Iris pigment epithelial cell (primary cell): ENCODE results near the gene GSTM2.
A peak's percentile ranks its signal among the peaks of the same experiment; 100 is the strongest.
"Not testable (repeated sequence)": the region's sequence is repeated elsewhere in the genome, so short reads cannot be mapped to it uniquely, and the experiment has no call there.

Experiments
- DNase-seq: peaks from one replicate; pipeline ENCODE4 v3.0.0-alpha.2; 2011; ENCODE audit warnings: low read depth

Gene GSTM2

GRCh38 chr1:109644670-109645069, 23.2 kb upstream of the GSTM2 start:
- peak; percentile 53 for DNase-seq

GRCh38 chr1:109649491-109649914, 18.4 kb upstream of the GSTM2 start:
- DNase-seq, result peak; percentile 52

DNA sequence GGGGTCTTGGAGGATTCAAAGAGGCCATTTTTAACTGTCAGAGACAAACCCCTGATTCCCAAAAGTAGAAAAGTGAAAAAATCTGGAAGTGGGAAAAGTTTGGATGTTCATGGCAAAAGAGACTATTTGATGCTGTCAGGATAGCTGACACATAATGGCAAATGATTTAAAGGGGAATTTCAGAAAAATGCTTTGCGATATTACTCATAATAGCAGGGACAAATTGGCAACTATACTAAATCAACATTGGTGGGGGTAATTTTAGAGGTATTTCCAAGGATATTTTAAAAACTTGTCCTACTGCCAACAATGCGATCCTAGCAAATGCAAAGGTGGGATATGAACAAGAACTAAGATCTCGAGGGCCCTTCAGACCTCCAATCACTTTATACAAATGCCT, 17.2 kb upstream of the GSTM2 start:
- peak; percentile 27 for DNase-seq

DNA sequence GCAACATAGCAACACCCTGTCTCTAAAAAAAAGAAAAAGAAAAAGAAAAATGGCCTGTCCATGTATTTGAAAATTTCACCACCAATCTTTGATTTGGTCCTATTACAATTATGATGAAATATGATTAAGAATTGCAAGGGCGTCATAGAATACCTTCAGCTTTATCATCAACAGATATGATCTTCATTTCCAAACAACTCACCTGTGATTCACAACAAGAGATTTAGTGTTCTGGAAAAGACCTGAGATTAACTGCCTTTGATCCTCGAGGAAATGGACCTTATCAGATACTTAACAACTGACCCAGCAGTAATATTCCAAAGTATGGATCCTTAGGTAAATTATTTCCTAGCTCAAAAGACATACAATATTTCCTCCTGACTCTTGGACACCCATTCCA, 15.5 kb upstream of the GSTM2 start:
- DNase-seq, result no peak

GRCh38 chr1:109653306-109653705, 14.6 kb upstream of the GSTM2 start:
- no peak for DNase-seq

GRCh38 chr1:109654519-109654918, 13.3 kb upstream of the GSTM2 start:
- no peak for DNase-seq

DNA sequence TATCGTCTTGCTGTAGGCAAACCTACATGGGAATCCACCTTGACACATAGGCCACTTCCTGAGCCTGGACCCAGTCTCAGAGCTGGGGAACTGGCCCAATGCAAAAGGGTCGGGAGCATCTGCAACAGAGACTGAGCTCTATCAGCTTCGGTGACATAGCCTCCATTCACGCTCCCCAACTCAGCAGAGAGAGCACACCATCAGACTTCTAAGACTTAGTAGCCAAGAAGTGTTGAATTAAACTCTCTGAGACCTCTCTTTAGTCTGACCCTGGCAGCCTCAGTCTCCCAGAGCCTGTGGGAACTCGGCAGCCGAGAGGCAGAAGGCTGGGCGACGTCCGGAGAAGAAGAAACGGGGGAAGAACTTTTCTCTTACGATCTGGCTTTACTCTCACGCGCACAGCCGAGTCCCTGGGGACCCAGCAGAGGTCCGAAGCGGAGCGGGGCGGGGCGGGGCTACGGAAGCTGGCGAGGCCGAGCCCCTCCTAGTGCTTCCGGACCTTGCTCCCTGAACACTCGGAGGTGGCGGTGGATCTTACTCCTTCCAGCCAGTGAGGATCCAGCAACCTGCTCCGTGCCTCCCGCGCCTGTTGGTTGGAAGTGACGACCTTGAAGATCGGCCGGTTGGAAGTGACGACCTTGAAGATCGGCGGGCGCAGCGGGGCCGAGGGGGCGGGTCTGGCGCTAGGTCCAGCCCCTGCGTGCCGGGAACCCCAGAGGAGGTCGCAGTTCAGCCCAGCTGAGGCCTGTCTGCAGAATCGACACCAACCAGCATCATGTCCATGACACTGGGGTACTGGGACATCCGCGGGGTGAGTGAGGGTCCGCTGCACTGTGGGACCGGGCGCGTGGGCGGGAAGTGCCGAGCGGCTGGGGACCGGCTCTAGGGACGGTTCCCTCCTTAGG, 12.0 kb upstream of the GSTM2 start, which contains the start of gene GSTM4:
GSTM4 (plus strand) TSS at position 485 of the 905 bp plus-strand sequence; CDS start at position 776, 291 bp downstream.
- DNase-seq, result peak; percentile 61

DNA sequence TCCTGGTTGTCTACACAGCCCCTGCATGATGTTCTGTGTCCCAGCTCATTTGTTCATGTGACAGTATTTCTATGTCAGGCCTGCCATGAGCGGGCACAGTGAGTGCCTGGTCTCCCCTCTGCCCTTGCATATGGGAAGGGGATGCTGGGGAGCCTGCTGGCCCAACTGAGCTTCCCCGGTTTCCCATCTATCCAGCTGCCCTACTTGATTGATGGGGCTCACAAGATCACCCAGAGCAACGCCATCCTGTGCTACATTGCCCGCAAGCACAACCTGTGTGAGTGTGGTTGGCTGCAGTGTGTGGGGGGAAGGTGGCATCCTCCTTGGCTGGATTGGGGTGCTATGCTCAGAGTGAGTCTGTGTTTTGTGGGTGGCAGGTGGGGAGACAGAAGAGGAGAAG, 10.5 kb upstream of the GSTM2 start:
- no peak for DNase-seq

- DNase-seq, result no peak
Observed at GRCh38 chr1:109657970-109658369, 9.9 kb upstream of the GSTM2 start.

DNA sequence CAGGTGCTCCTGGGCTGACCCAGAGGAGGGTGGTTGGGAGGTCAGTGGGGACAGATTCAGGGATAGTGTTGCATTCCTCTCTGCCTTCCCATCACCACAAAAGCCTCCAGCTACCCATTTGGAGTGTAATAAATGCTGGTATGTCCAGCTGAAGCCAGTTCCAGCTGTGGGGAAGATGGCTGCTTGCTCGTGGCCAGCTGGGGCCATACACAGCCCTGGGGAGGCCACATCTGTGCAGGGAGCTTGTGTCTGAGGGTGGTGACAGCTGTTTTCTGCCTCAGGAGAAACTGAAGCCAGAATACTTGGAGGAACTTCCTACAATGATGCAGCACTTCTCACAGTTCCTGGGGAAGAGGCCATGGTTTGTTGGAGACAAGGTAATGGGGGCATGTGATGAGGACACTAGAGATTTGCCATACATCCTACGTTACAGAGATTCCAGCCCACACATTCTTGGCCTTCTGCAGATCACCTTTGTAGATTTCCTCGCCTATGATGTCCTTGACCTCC, 9.3 kb upstream of the GSTM2 start:
- no peak for DNase-seq

GRCh38 chr1:109659145-109659544, 8.7 kb upstream of the GSTM2 start:
- DNase-seq, result no peak

DNA sequence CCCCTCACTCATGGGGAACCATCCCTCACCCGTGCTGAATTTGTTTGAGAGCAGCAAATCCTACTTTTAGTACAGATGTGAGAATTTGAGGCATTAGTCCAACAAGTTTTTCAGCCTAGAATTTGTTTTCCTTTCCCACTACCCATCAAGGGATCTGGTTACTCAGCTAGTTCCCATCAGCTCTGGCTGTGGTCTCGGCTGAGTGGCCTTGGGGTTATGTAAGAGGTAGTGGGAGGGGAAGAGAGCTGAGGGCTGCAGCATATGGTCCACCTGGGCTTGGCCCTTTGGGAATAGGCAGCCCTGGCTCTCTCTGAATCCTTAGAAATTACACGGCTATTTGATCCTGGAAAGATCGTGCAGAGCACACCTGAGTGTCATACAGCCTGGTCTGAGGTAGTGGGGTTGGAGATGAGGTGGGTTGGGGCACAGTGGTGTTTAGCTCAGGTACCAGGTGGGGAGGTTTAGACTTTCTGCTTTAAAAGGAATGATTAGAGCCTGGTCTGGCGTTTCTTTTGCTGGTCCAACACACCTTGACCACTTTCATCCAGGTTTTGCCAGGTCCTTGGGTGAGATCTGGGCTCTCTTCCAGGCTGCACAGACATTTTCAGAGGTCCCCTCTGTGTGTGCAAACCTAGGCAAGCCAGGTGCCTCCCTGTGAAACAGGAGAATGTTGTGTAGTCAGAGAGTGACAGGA, 7.7 kb upstream of the GSTM2 start:
- peak; percentile 48 for DNase-seq

DNA sequence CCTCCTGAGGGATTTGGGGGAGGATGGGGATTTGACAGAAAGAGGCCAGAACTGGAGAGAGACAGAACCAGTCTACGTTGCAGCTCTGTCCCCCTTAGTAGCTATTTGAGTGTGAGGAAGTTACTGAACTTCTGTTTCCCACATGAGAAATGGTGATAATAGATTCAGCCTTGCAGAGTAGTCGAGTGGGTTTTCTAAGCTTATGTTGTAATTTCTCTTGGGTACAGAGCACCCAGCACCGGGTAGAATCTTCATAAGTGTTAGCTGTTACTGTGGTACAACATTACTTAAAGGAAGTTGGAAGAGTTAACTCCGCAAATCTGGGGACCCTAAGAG, 7.2 kb upstream of the GSTM2 start:
- not testable (repeated sequence) for DNase-seq

GRCh38 chr1:109661391-109661790, 6.5 kb upstream of the GSTM2 start:
- no peak for DNase-seq

DNA sequence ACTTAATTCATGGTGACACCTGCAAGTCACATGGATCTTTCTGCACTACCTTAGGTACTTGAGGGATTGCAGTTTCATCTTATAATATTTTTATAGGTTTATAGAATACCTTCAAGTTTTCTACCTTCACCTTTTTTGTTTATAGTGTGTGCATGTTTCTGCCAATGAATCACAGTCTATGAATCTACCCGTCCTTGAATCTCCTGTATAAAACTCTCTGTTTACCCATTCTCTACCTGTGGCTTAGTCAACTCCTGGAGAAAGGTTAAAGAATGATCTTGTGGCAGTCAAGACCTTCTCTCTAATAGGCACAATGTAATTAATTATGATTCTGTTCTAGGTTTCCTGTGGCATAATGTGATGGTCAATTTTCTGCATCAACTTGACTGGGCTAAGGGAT, 3.2 kb upstream of the GSTM2 start:
- no peak for DNase-seq

DNA sequence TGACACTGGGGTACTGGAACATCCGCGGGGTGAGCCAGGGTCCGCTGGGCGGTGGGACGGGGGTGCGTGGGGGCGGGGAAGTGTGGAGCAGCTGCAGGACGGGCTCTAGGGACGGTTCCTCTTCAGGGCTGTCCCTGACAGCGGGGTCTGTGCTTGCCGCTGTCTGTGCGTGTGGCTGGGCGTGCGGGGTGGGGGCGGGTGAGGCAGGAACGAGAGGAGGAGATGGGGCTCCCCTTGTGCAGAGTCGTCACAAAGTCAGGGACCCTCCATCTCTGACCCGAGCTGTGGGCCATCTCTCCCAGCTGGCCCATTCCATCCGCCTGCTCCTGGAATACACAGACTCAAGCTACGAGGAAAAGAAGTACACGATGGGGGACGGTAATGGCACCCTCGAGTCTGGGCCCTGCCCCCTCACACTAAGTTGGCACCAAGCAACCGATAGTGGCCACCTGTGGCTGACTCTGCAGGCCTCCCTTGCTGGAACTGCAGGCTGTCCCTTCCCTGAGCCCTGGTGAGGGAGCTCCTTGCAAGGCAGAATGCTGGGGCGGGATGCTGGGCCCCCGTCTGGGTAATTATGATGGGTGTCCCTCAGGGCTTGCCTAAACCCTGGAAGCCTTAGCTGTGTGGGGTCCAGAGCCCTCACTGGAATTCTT, 392 bp downstream of the GSTM2 start:
- no peak for DNase-seq

DNA sequence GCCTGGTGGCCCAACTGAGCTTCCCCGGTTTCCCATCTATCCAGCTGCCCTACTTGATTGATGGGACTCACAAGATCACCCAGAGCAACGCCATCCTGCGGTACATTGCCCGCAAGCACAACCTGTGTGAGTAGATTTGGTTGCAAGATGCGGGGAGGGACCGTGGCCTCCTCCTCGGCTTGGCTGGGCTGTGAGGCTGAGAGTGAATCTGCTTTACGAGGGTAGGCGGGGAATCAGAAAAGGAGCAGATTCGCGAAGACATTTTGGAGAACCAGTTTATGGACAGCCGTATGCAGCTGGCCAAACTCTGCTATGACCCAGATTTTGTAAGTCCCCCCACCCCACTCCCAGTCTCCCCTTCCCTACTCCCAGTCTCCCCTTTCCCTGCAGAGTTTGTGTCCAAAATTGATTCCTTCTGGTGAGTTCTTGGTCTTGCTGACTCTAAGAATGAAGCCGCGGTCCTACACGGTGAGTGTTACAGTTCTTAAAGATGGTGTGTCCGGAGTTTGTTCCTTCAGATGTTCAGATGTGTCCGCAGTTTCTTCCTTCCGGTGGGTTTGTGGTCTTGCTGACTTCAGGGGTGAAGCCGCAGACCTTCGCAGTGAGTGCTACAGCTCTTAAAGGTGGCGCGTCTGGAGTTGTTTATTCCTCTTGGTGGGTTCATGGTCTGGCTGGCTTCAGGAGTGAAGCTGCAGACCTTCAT, 1.5 kb downstream of the GSTM2 start:
- DNase-seq, result no peak

- DNase-seq, result not testable (repeated sequence)
Observed at GRCh38 chr1:109669949-109670302, 2.1 kb downstream of the GSTM2 start.

- DNase-seq, result no peak
Observed at GRCh38 chr1:109671067-109671466, 3.2 kb downstream of the GSTM2 start.

DNA sequence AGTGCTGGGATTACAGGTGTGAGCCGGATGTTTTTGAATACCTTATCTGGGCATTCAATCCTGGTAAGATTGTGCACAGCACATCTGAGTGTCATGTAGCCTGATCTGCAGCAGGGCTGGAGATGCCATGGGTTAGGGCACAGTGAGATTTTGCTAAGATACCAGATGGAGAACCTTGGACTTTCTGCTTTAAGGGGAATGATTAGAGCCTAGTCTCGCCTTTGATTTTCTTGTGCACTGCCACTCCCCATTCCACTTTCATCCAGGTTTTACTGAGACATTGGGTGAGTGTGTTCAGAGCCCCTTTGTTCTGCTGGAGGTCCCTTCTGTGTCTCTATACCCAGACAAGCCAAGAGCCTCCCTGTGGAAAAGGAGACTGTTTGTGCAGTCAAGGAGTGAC, 6.0 kb downstream of the GSTM2 start:
- not testable (repeated sequence) for DNase-seq

DNA sequence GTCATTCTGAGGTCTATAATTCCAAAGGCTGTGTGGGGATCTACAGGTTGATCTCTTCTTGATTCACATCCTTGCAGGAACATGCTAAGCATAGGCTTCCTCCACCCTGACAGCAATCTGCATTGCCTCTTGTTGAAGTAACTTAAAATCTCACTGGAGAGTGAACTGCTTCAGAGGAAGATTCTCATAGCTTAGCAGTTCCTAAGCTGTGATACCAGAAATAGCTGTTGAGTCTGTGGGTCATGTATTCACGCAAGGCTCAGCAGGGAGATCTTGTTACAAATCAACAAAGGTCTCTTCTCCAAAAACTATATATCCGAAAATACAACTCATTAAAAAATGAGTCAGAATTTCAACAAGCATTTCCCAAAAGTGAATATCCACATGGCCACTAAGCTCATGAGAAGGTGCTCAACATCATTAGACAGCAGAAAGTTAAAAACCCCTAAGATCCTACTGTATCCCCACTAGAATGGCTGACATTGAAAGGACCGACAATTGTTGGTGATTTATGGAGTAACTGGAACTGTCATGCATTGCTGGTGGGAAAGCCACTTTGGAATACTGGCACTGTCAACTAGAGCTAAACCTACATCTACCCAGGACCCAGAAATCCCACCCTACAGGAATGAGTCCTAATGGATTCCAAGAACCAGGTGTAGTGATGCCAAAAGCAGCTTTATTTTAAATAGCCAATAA, 9.0 kb downstream of the GSTM2 start:
- DNase-seq, result not testable (repeated sequence)
